ENCODE measurements around the gene A1CF. TPM values are rescaled to one million over a fixed set of nuclear protein-coding genes. Genes with fewer than 3 reads are reported as not detected.
"Not testable (repeated sequence)": the region's sequence is repeated elsewhere in the genome, so short reads cannot be mapped to it uniquely, and the experiment has no call there.

The A1CF gene
- total RNA-seq, 6 experiments from 2014 or later = 101 to 261 (median 171) TPM

- peak in 1 of 4 donors; percentile 27 for ATAC-seq
- intact Hi-C loops (cut with DNase I); H3K9me3 ChIP-seq; H3K4me1 ChIP-seq; H3K36me3 ChIP-seq; H3K27ac ChIP-seq; H3K27me3 ChIP-seq; DNase-seq; H3K4me3 ChIP-seq: not testable (repeated sequence)
- WGBS (ENCODE audit: insufficient coverage, low coverage, low lambda C conversion rate, missing lambda C conversion rate) = 51% methylated on average over 2 of the region's 2 CpGs
These were observed 110.6 kb downstream of the A1CF start for GRCh38 chr10:50774868-50775267.

DNA sequence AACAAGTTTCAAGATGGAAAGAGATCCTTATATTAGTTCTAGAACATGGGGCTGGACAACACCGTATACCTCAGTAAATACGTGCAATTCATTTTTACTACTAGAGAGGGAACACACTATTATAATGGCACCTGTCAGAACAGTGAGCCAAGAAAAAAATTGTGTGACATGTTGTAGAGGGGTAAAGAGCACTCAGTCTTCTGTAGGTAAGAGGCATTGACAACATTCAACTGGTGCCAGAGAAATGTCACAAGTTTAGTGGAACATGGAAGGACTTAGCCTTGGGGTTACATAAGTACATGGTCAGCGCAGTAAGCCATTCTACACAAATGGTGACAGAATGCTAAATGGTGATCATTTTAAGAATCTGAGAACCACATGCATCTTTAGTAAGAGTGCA, 113.4 kb downstream of the A1CF start:
- H3K36me3 ChIP-seq; intact Hi-C loops (cut with DNase I); H3K9me3 ChIP-seq; H3K4me3 ChIP-seq; H3K27me3 ChIP-seq; DNase-seq; ATAC-seq; H3K4me1 ChIP-seq; H3K27ac ChIP-seq: not testable (repeated sequence)
- 92% methylated on average over 2 of the region's 3 CpGs for WGBS (ENCODE audit: insufficient coverage, low coverage, low lambda C conversion rate, missing lambda C conversion rate)

DNA sequence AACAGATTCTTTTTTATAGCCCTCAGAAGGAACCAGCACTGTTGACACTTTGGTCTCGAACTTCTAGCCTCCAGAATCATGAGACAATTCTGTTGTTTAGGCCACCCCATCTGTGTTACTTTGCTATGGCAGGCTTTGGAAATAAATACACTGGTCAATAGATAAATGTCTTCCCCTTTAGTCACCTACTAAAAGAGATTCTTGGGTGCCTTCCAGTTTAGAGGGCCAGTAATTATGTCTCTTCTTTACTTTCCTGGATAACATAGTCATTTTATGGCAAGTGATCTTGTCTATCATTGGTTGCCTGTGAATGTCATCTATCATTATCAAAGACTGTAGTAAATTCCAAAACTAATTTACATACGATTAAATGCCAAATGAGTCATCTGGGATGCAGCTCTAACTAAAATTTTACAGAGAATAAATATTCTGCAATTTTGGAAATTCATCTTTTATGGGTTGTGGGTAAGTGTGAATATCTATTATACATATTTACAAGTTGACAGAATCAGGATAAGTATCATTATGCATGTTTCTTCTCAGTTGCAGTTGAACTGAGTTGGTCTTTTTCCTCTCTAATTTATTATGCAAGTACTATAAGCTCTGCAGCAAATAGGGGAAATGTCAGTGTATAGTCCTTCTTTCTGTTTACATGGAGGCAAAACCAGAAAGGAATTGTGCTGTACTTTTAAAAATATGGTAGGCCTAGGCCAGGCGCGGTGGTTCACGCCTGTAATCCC, 118.5 kb downstream of the A1CF start:
- H3K36me3 ChIP-seq; ATAC-seq; H3K9me3 ChIP-seq; H3K27ac ChIP-seq; intact Hi-C loops (cut with DNase I); H3K4me3 ChIP-seq; H3K27me3 ChIP-seq; DNase-seq; H3K4me1 ChIP-seq: not testable (repeated sequence)
- 88% methylated on average over 4 of the region's 5 CpGs for WGBS (ENCODE audit: insufficient coverage, low coverage, low lambda C conversion rate, missing lambda C conversion rate)

Other genes with a start within 250 kb of the A1CF start
- 1 to 10 TPM; 2.5 to 5.5 (median 4.0) TPM for gene ASAH2B, start 145.7 kb downstream of the A1CF start, total RNA-seq
- gene PRKG1, start 188.9 kb upstream of the A1CF start, total RNA-seq = 1 to 10 TPM; 1.1 to 2.0 (median 1.3) TPM

Measured in right lobe of liver (tissue), 6 donors.